ENCODE measurements around the gene TPM1.

The TPM1 gene

DNA sequence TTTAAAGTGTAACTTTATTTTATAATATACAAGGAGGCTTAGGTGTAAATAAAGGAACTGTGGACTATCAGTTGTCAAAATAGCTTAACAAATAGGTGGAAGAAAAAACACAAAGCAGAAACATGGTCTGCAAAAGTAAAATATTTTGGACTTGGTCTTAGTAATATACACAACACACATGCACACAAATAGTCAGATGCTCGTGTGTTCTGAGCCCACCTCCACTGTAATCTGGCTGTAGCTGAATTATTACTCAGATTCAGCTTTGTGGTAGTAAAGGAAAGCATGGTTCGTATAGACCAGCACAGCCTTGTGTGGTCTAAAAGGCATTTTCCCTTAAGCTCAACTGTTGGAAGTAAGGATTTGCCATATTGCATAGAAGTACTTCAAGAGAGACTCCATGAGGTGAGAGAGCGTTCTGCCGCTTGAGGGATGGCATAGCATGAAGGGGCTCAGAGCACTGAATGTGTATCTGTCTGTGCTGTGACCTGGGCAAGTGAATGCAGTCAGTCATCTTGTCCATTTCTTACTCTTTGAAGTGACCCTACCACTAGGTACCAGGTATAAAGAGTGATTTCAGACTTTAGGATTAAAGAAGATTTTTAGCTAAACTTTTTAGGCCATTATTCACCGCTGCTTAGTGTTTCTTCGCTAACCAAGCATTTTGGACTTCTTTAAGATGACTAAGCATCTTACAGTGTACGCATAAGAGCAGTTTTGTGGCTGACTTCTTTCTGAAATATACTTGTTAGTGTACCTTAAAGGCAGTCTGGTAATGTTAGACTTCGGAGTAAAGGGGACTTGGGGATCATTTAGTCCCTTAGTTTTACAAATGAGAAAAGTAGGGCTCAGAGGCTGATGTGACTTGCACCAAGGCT is 15.2 kb downstream of the TPM1 start:
- DNase-seq: no peak

DNA sequence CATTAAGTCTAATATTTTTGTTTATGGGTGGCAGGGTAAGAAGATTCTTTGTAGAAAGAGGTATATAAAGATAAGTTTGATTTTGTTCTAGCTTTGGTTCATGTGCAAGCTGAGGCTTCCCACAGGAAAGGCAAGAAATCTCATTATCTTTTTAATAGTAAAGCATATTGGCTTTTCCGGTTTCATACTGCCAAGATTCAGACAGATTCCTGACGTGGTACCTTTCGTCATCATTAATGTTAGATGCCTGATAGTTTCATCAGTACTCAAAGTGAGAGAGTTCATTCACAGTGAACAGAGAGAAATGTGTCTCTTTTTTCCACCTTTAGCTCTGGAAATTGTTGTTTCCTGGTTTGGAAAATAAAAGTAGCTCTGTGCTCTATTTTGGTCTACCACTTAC is 16.5 kb downstream of the TPM1 start:
- no peak for DNase-seq

DNA sequence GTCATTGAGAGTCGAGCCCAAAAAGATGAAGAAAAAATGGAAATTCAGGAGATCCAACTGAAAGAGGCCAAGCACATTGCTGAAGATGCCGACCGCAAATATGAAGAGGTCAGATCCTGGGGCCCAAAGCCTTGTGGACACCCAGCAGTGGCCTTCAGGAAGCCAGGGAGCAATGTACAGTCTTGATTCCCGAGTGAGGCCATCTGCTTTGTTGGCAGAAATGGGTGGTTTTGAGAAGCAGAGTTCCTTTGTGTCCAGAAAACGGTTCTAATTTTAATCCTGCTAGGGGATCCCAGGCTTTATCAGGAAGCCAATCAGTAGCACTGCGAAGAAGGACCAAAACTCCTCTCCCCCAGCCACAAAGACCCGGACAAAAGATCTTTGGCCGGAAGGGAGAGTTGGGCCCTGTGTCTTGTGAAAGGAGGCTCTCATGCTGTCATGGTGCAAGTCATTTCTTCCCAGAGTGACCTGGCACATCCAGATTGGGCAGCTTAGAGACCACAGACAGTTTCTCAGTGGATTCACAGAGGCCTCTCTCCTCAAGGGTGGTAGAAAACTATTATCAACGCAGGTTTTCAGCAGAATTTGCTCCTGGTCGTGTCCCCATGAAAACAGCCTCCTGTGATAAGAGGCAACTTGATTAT is 17.1 kb downstream of the TPM1 start:
- no peak for DNase-seq

DNA sequence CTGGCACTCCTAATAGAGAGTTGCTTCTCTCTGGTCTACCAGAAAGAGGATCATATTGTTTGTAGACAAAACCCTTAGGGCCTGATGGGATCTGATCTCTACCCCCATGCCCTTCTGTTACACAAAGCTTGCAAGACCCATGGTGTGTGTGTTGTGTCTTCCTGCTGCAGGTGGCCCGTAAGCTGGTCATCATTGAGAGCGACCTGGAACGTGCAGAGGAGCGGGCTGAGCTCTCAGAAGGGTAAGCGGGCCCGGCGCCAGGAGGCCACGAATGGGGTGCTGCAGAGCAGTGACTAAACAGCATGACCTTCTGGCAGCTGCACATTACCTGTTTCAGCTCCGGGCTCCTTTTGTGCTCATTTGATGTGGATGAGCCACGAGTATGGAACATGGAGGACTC is 18.2 kb downstream of the TPM1 start:
- DNase-seq: no peak

DNA sequence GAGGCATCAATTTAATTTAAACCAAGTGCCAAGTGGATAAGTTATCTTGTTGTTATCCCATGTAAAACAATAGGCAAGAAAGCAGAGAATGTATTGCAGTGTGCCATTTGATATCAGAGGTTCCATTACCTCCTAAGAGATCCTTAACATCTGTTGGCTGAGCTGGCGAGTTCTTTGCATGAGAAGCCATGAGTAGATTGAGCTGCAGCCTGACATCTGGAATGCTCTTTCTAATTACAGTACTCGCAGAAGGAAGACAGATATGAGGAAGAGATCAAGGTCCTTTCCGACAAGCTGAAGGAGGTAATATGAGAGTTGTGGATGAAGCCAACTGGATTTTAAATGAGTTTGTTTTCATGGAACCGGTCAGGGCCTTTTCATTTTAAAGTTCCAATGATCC is 19.4 kb downstream of the TPM1 start:
- DNase-seq: no peak

DNA sequence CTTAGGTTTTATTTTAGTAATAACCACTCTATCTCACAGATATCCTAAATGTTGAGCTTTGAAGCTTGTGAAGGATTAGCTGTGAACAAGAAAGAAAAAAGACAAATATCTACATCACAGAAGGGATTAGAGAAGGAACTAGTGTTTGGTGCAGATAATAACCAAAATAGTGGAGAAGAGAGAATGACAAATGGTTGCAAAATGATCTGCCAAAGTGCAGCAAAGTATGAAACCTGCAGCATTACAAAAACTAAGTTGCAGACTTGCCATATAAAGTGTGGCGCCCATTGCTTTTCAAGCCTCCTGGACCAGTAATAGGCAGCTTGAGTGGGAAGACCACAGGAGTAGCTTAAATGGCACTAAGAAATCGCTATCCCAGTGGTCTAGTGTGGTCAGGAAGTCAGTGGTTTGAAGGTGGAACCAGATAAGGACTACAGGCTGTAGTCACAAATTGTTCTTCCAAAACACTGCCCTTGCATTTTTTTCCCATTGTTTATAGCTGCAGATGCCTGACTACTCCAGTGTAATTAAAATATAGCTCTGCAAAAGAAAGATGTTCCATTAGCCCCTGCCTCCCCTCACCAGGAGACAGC is 20.7 kb downstream of the TPM1 start:
- no peak for DNase-seq

DNA sequence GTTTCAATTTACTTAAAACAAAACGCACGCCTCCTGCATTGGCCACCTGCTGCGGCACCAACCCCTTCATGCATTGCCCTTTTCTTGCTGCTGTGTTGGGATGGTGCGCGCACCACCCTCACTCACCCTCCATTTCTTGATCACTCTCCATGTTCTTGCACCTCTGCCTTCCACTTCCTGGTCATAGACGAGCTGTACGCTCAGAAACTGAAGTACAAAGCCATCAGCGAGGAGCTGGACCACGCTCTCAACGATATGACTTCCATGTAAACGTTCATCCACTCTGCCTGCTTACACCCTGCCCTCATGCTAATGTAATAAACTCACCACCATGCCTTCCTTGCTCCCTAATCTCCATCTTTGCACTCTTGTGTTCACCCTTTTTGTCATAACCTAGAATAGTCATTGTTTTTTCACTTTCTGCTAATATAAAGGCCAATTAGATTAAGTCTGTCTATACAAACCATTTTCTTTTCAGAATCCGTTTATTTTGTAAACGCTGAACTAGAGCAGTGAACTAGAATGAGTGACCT is 21.4 kb downstream of the TPM1 start:
- DNase-seq: no peak

DNA sequence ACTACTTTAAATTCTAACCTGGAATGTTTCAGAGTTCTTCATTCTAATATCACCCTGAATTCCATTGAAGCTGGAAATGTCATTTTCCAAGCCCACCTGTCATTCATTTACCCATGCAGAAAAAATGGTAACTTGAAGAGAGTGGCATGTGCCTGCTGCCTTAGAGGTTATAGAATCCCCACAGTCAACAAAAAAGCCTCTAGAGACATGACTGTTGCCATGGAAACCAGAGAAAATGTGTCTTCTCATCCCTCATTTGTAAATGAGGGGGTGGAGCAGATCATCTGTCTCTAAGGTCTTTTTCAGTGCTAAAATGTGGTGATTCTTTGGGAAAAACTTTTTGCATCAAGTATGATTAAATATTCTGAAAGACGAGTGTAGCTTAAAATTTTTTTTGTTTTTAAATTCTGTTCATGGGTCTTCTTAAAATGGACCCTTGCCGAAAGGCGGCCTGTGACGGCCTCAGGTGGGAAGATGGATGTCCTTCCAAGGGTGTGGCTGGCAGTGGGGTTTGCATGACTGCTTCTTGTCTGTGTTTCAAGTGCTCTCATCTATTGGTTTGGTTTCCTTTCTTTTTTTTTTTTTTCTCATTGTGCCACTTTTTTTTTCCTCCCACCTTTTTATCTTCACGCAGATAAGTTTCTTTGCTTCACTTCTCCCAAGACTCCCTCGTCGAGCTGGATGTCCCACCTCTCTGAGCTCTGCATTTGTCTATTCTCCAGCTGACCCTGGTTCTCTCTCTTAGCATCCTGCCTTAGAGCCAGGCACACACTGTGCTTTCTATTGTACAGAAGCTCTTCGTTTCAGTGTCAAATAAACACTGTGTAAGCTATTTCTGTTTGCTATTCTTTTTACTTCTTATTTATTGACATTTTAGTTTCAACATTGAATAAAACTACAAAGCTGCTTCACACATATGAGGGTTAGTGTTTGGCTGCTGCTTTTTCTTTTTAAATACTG is 23.0 kb downstream of the TPM1 start:
- no peak for DNase-seq

DNA sequence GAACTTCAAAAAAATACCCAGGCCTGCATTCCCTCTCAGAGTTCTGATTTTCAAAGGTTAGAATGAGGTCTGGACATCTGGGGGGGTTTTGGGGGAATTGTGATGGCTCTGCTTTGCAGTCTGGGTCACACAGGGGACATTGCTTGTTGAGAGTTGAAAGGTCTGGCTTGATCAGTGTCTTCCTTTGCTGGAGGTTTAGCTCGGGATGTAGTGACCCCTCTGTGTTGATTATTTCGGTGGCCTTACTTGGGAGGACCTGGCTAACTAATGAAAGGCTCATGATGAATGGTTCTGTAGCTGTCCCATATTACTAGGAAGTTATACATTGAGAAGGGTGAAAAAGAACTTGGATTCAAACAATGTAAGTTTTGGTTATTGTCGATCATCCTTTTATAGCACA is 23.7 kb downstream of the TPM1 start:
- no peak for DNase-seq

DNA sequence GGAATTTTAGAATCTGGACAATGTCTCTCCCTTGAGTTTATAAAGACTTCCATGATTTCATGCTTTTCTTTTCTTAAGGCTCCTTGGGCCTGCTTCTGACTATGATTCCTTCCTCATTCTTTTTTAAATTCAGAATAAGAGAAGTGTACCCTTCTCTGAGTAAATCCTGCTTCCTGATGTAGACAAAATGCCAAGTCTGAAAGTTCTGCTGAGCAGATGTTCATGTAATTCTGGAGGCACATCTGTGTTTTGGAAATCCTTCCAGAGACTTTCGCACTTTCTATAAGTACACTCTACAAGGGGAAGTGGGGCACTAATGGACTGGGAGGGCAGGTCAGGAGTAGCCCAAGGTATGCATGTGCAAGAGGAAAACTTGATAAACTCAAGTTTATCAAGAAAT is 24.8 kb downstream of the TPM1 start:
- DNase-seq: no peak

DNA sequence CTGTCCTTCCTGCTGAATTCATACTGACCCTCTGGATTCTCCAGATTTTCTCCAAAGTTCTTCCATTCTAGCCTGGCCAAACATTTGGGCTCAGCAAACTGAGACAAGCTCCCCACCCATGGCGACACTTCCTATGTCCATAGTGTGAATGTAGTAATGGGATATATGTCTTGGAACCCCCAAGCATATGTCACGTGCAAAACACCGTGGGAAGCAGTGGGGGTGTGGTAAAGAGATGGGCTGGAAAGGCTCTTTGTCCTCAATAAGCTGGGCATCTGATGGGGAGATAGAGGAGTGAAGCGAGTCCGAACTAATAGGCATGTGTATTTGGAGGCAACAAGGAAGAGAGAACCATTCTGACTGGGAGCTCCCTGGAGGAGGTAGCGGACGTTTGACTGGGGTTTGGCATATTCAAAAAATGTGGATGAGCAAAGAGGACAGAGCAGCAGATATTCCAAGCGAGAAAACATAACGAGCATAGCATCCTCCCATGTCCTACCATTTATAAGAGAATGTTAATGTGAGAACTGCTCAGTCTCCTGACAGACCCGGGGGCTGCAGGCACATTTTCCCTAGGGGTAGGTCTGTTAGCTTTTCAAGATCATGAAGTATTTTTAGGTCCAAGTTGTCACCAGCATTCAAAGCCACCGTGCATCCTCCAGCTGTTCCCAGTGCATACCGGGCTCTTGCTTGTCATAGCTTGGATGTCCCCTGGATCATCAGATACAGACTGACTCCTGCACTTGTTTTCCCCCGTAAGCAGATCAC is 25.6 kb downstream of the TPM1 start:
- DNase-seq: no peak

DNA sequence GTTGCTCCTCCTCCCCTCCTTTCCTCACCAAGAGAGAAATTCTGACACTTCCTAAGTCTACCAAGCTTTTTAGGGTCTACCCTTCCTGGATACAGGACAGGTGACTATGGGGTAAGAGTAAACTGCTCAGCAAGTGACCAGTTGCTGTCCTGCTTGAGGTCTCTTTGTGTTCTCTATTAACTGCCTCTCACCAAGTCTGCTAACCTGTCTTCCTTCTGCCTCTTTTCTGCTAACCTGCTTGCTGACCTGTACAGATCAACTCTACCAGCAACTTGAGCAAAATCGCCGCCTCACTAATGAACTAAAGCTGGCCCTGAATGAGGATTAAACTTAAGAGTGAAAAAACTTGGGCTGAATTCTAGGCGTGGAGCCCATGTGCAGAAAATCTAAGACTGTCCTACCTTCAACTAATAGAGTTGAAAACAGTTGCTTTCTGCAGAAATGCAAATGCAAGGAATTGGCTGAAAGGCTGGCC is 27.1 kb downstream of the TPM1 start:
- DNase-seq: no peak

DNA sequence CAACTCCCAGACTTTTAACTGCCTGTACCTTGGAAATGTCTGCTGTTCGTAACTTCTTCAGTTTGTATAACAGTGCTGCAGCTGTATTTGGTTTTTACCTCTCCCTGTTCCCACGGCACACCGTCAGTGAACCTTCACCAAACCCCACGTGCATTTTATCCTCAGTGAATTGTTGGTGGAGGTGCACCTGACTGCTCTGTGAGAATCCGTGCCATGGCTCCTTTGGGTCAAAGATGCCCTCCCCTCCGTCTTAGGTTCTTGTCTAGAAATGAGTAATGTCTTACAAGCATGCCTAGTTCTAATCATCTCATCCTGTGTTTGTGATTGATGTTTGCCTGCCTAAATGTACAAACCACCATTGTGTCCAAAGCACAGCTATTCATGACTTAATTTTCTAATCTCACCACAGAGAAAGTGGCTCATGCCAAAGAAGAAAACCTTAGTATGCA is 28.2 kb downstream of the TPM1 start:
- no peak for DNase-seq

DNA sequence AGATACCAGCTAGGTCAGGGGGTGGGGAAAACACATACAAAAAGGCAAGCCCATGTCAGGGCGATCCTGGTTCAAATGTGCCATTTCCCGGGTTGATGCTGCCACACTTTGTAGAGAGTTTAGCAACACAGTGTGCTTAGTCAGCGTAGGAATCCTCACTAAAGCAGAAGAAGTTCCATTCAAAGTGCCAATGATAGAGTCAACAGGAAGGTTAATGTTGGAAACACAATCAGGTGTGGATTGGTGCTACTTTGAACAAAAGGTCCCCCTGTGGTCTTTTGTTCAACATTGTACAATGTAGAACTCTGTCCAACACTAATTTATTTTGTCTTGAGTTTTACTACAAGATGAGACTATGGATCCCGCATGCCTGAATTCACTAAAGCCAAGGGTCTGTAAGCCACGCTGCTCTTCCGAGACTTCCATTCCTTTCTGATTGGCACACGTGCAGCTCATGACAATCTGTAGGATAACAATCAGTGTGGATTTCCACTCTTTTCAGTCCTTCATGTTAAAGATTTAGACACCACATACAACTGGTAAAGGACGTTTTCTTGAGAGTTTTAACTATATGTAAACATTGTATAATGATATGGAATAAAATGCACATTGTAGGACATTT is 28.9 kb downstream of the TPM1 start:
- DNase-seq: no peak

DNA sequence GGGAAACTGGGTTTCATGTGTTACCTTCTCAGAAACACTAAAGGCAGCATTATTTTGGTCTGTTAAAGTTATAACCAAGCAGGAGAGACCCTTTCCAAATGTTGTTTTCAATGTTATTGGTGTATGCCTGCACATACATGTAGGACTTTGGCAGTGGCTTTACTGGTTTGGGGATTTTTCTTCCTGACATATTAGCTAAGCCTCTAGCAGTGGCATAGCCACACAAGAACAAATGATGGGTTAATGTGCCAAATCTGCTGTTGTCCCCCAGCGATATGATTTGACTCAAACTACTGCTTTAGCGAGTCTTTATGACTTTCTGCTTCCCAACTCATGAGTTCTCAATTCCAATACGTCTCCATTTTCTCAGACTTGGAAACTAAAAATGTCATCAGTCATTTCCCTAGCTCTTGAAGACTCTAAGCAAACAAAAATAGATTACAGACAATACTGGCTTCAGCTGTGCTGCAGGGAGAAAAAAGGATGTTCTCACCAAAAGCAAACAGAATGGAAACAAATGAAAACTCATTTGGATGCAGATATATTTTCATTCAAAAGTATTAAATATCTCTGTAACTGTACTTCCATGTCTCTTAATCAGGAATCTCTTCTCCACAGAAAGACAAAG is 29.6 kb downstream of the TPM1 start:
- no peak for DNase-seq

DNA sequence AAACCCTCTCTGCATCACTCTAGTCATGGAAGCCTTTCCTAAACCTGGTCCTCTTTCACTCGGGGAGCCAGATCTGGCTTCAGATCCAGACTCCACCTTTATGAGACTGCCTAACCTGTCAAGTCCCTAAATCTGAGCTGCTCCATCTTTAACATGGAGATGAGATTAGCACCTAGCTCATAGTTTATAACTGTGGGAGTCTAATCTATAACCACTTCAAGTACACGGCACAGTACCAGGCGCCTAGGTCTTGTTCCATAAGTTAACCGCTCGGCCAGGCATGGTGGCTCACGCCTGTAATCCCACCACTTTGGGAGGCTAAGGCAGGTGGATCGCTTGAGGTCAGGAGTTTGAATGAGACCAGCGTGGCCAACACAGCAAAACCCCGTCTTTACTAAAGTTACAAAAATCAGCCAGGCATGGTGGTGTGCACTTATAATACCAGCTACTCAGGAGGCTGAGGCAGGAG is 30.3 kb downstream of the TPM1 start:
- DNase-seq: no peak

DNA sequence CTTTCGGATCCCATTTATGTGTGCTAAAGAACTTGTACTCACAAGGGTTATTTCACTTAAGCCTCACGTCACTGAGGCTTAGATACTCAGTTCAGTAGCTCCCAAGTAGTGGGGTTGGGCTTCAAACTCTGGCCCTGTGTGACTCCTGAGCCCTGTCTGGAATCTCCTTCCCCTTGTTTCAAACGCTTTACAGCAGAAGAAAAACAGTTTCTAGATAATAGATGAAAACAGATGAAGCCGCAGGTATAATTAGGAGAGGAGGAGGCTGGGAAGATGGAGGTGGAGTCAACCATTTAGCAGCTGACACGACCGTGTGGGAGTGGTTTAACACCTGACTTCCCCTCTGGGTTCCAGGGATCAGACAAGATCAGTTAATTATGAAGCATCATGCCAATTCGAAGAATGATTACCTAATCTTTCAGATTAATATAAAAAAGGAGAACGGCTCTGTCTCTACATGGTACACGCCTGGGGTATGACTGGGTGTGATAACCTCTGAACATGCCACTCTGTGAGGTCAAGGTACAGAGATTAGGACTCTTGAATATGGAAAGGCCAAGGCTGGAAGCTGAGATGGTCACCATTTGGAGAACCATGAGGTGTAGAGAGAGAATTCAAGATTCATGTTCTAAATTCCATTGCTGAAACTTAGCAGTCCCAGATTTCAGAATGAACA is 31.1 kb downstream of the TPM1 start:
- DNase-seq: no peak

DNA sequence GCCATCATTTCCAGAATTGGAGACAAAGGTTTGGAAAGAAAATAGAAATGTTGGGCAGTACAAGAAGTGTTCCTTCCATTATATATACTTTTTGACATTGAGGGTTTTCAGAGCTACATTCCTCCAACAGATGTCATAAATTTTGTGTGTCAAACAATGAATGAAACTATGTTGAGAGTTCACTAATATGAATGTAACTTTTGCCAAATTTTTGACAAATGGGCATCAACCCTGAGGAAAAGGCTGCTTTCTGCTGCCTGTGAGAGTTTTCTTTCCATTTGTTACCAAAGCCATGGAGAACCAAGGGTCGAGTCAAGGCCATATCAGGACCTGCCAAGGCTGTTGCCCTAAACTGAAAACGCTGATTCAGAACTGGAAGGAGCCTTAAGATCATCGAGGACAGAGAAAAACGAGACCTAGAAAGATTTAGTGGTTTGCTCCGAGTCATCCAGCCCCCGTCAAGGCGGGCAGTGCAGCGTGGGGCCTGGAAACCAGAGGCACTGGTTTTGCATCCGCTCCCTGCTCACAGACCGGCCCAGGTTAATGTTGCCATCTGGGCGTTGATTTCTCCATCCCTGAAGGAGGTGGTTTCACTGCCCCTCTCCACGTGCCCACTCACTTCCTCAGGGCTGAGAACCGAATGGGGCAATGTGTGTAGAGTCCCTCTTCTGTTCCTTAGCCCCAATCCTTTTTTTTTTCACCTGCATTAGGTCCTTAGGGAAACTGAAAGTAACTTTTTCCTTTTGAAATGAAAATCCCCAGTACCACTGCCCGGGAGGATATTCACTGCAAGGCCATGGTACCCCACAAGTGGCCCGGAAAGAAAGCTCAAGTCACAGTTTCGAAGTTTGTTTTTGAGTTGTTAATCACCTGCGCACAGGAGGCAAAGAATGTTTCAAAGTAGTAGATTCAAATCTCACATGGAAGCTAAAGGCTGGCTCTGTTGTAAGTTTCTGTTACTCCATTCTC is 32.8 kb downstream of the TPM1 start:
- DNase-seq: no peak

All from NCI-H2029 treated with DMSO at 0.1 percent for 48 hours (cell line).